HL-60/S4 treated with phorbol 12-myristate 13-acetate at 8.2 ng/mL for 4 days and 3 days (cell line): ENCODE measurements around the gene RNF126.
"Not testable (repeated sequence)": the region's sequence is repeated elsewhere in the genome, so short reads cannot be mapped to it uniquely, and the experiment has no call there.

Experiments
- in situ Hi-C: fragments of 300-500 bp; cut with MboI; formaldehyde crosslinking; loops from 2 replicates; pipeline ENCODE4 v1.15.0; 2022; ENCODE audit warnings: low sequenced_read_pairs

The RNF126 gene

DNA sequence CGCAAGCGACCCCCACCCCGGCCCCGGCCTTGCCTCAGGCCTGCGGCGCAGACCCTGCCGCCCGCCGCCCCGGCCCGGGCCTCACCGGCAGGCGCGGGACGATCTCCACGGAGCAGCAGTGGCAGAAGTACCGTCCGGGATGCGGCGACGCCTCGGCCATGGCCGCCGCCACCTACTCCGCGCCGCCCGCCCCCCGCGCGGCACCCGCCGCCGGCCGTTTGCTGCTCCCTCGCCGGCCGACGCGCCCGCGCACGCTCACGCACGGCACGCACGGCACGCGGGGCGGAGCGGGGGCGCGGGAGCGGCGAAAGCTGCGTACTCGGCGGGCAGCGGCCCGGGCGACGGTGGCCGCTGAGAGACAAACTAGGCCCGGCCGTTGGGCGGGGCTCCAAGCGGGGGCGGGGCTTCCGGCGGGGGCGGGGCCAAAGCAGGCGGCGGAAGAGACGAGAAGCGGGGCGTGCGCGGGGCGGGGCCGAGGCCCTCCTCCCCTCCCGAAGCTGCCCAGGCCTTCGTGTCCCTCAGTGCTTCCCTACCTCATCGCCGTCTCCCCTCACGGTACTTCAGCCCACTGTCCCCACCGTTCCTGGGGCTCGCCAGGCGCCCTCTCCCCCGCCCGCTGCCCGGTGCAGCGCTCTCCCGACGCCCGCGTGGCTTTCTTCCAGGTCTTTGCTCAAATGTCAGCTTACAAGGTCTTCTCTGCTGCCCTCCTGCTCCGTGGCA, at the start of gene RNF126:
Gene RNF126 (minus strand): TSS at position 253 of the 720 bp plus-strand sequence. CDS start 93 bp downstream, at position 160.
- in situ Hi-C loops = no loop called here

DNA sequence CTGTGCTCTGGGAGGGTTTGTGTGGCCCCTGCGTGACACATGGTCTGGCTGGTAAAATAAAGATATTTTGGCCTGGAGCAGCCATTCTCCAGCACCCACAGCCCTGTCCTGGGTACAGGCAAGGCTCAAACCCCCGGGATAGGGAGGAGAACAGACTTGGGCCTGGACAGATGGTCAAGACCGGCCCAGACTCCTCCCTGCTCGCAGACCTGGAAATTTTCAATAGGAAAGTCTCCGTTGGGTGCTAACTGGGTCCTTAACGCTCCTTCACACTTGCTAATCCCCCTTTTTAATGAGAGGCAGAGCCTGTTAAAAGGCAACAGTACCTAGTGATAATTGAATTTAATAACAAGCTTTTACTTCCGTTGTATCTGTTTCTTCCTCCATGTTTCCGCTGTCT, 48.2 kb upstream of the RNF126 start:
- in situ Hi-C loops = no loop called here

DNA sequence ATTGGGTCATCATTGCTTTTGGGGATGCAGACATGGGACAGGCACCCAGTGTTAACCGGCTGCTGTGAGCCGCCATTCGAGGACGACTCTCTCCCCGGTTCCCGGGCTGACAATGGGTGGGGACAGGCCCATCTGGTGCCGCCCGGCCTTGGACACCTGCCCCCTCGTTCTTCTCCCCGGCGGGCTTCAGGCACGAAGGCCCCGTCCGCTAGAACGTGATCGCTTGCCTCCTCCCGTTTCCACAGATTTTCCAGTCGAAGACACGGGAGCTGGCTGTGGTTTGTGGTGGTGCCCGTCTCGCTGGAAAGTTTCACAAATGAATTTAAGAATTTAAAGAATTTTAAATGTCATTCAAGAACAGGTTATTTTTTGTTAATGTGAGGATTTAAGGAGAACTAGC, 47.8 kb upstream of the RNF126 start:
- in situ Hi-C loops = no loop called here

DNA sequence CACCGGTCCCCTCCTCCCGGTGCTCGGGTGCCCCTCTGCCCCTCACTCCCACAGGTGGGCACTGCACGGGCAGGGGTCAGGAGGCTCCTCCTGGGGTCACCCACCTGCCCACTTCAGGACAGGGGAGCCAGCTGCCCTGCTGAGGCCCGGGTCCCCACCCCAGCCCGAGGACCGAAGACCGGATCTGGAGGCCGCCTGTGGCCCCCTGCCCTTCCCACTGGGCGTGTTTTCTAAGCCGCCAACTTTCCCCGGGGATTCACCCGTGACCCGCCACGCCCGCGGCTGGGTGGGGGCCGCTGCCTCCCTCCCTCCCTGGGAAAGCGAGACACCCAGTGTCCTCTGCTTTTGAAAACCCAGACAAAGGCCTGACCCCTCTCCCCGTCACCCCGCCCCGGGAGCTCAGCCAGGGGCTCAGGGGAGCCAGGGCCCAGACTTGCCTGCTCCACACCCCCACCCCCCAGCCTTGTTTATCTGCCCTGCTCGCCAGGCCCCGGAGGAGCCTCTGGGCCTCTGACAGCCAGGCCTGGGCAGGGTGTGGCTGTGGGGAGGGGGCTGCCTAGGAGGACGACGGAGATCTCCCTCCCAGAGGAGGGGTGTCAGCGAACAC, 47.1 kb upstream of the RNF126 start:
- in situ Hi-C loops = no loop called here

DNA sequence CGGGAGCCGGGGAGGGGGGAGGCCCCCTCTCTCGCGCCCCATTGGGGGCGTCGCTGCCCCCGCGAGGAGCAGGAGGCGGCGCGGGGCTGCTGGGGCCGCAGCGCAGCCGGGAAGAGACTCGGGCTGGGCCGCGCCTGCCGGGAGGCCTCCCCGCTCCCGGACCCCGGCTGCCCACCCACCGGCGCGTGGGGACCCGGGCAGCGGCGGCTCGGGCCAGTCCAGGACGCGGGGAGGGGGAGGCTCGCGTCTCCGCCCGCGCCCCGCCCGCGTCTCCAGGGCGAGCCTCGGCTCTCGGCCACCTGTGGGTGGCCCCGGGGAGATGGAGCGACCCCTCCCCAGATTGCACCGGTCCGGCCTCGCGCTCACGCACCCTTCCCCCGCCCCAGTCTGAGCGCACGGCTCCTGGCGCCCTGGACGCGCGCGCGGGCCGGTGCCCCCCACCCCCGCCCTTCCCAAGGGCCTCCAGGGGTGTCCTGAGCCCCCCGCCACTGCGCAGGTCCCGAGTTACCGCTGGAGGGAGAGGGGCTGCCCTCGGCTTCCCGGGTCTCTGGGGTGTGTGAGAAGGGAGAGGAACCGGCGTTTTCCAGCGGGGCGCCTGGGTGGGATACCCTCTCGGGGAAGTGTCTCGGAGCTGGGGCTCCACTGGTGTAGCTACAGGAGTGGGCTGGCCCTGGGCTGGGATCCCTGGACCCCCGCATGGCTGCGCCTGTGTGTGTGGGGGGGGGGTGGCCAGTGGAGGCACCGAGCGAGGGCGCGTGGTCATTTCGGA, 46.4 kb upstream of the RNF126 start:
- in situ Hi-C loops = no loop called here

DNA sequence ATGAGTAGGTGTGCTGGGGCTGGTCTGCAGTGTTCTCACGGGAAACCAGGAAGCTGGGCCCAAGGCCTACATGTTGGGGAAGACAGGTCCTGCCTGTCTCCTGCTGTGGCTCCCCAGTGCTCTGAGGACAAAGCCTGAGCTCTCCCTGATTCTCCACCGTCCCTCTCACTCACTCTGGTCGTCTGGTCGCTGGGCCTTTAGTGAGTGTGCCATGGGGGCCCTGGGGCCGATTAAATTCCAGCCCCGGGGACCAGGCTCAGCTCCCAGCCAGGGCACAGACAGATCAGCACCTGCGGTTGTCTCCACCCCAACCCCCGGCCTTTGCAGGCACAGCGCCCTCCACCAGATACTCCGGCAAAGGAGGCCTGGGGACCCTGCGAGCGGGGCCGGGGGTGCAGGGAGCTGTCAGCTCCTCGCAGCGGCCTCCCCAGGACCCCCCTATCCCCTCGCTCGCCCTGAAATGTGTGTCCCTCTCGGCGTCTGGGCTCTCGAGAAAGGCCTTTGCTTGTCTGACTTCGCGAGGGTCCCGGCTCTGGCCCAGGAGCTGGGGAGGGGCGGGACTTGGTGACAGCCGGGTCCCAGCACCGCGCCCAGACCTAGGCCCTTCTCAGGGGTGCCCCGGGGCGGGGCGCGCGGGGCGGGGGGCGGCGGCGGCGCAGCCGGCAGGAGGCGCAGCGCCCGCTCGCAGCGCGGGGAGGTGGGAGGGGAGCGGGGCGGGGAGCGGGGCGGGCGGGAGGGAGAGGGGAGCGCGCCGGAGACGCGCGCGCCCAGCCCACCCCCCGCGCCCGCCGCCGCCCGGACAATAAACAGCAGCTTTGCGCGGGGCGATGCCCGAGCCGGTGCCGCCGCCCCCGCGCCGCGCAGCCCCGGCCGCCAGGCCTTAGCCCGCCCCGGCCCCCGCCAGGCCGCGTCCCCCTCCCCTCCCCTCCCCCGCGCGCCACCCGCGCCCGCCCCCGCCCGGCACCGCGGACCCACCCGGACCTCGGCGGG, 45.4 kb upstream of the RNF126 start, which contains the start of gene PALM:
Gene PALM (plus strand): TSS at position 782 of the 990 bp plus-strand sequence. CDS start 212 bp downstream, outside the sequence.
- in situ Hi-C loops = no loop called here

DNA sequence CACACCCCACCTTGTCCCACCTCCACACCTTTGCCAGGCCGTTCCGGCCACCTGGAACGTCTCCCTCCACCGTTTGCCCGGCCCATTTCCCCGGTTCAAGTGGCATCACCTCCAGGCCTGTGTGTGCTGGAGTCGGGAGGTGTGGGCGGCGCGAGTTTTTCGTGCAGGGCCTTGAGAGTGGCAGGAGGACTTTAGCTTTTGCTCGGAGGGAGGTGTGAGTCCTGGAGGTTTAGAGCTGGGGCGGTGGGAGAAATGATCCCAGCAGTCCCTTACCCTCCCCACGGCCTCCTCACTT, 41.4 kb upstream of the RNF126 start:
- in situ Hi-C loops = no loop called here

DNA sequence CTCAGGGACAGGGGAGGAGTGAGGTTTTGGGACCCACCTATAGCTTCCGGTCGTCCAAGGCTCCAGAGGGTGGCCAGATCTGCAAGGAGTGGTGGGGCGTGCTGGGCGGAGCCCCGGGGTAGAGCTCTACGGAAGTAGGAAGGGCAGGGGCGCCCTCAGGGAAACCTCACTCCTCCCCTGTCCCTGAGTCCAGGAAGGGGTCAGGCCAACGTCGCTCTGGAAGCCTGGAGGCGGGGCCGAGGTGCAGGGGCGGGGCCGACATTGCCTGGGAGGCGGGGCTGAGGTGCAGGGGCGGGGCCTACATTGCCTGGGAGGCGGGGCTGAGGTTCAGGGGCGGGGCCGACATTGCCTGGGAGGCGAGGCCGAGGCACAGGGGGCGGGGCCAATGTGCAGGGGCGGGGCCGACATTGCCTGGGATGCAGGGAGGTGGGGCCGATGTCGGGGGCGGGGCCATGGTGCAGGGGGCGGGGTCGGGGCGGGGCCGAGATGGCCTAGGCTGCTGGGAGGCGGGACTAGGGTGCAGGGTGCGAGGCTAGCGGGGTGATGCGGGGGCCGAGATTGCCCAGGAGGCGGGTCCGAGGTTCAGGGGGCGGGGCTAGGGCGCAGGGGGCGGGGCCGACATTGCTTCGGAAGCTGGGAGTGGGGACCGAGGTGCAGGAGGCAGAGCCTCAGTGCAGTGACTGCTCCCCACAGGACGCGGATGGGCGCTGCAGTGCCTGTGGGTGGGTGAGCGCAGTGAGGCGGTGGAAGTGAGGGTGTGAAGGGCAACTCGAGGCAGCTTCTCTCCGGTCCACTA, 40.8 kb upstream of the RNF126 start:
- in situ Hi-C loops = no loop called here

DNA sequence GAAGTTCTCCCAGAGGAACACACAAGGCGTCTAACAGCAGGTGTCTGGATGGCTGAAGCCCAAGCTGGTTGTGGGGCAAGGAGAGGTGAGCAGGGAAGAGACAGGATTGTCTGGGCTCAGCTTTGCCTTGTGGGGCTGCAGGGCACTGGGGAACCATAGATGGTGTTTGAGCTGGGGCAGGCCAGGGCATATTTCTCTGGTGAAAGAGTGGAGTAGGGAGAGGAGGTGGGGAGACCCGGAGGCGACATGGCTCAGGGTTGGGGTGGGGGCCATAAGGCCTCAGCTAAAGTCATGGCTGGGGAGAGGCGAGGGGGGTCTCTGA, 40.3 kb upstream of the RNF126 start:
- in situ Hi-C loops = no loop called here

DNA sequence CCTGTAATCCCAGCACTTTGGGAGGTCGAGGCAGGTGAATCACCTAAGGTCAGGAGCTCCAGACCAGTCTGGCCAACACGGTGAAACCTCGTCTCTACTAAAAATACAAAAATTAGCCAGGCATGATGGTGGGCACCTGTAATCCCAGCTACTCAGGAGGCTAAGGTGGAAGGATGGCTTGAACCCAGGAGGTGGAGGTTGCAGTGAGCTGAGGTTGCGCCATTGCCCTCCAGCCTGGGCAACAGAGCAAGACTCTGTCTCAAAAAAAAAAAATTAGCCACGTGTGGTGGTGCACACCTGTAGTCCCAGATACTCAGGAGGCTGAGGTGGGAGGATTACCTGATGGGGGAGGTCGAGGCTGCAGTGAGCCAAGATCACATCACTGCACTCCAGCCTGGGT, 39.8 kb upstream of the RNF126 start:
- in situ Hi-C loops = not testable (repeated sequence)

DNA sequence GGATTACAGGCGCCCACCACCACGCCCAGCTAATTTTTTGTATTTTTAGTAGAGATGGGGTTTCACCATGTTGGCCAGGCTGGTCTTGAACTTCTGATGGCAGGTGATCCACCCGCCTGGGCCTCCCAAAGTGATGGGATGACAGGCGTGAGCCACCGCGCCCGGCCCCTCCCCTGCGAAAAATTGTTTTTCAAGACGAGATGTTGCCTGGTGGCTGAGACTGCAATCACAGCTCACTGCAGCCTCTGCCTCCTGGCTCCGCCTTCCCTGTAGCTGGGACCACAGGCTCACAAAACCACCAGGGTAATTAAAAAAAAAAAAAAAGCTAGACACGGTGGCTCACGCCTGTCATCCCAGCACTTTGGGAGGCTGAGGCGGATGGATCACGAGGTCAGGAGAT, 36.9 kb upstream of the RNF126 start:
- in situ Hi-C loops = not testable (repeated sequence)

DNA sequence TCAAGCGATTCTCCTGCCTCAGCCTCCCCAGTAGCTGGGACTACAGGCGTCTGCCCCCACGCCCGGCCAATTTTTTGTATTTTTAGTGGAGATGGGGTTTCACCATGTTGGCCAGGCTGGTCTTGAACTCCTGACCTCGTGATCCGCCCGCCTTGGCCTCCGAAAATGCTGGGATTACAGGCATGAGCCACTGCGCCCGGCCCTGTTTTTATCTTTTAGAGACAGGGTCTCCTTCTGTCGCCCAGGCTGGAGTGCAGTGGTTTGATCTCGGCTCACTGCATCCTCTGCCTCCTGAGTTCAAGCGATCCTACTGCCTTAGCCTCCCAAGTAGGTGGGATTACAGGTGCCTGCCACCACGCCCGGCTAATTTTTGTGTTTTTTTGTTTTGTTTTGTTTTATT, 35.5 kb upstream of the RNF126 start:
- in situ Hi-C loops = not testable (repeated sequence)

DNA sequence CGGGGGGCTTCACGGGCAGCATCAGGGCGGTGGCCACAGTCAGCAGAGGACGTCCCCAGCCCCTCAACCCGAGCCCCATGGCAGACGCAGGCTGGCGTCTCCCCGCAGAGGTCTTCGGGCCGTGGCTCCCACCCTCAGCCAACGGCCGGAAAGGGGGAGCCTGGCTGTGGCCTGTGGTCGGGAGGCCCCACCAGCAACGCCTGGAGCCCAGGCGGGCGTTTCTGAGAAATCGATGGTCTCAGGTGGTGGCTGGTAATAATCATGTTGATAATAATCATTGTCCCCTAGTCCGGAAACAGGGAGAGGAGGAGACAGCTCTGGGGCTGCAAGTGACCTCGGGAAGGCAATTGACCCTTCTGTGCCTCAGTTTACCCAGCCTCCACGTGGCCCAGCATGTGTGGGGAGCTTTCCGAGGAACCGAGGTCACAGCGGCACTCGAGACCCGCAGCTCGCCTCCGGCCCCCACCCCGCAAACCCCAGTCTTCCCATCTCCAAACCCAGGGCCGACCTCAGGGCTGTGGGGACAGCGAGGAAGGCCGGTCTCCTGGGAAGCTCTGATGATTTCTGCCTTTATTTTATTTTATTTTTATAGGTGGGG, 32.4 kb upstream of the RNF126 start, which contains the start of gene PRSS57:
Gene PRSS57 (minus strand): TSS at position 101 of the 598 bp plus-strand sequence. CDS start 22 bp downstream, at position 79.
- in situ Hi-C loops = no loop called here

DNA sequence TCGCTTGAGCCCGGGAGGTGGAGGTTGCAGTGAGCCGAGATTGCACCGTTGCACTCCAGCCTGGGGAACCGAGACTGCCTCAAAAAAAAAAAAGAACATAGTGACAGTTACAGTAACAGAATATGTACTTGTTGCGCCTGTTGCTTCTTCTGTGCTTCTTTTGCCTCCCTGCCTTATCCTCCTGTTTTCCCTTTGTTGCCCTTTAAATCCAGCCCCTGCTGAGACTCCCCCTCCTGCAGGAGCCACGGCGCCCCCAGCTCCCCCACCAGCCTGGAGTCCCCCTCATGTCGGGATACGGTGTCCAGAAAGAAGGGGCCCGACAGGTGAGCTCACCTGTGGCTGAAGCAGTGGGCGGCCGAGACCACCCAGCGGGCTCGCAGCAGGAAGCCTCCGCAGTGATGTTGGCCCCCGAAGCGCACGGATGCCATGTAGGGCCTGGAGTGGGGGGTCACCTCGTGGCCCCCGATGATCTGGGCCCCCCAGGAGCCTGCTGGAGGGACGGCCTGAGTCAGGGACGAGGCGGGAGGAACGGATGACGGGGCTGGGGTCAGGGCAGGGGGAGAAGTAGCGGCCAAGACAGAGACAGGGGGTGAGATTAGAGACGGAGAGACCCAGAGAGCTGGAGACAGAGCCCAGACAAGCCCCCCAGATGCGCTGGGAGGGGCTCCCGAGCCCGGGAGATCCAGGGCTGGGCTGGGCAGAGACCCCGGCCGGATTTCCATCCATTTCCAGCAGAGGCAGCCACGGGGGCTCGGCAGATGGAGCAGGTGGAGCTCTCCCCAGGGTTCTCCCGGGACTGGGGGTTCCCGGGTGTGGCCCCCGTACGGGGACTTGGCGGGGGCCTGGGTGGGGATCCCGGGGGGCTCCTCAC, 31.7 kb upstream of the RNF126 start:
- in situ Hi-C loops = no loop called here

DNA sequence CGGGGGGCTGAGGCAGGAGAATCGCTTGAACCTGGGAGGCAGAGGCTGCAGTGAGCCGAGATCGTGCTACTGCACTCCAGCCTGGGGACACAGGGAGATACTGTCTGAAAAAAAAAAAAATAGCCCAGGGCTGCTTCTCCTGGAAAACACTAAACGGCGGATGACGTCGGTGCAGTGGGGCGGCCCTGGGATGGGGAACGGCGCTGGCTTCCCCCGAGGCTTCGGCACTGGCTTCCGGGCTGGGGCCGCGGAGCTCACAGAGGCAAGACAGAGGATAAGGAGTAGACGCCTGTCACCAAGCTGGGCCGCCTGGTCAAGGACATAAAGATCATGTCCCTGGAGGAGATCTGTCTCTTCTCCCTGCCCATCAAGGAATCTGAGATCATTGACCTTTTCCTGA, 27.2 kb upstream of the RNF126 start:
- in situ Hi-C loops = no loop called here

DNA sequence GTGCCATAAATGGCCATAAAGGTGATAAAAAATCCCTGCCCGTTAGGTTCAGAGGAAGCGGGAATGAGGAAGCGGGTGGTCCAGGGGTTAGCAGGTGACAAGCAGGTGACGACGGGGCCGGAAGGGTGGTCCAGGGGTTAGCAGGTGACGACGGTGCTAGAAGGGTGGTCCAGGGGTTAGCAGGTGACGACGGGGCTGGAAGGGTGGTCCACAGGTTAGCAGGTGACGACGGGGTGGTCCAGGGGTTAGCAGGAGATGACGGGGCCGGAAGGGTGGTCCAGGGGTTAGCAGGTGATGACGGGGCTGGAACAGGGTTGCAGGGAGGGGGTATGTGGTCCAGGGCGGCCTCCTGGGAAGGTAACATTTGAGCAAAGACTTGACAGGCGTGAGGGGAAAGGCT, 26.0 kb upstream of the RNF126 start:
- in situ Hi-C loops = no loop called here

DNA sequence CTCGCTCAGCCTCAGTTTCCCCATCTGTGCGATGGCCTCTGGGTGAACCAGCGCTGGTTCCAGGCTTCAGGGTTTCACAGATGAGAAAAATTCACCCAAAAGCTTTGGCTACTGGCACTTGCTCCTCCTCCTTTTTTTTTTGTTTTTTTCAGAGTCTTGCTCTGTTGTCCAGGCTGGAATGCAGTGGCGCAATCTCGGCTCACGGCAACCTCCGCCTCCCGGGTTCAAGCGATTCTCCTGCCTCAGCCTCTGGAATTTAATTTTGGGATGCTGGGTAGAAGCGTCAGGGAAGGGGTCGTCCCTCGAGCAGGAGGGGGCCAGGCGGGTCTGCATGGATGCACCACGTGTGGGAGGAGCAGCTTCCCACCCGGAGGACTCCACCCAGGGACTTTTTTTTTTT, 25.2 kb upstream of the RNF126 start:
- in situ Hi-C loops = no loop called here

DNA sequence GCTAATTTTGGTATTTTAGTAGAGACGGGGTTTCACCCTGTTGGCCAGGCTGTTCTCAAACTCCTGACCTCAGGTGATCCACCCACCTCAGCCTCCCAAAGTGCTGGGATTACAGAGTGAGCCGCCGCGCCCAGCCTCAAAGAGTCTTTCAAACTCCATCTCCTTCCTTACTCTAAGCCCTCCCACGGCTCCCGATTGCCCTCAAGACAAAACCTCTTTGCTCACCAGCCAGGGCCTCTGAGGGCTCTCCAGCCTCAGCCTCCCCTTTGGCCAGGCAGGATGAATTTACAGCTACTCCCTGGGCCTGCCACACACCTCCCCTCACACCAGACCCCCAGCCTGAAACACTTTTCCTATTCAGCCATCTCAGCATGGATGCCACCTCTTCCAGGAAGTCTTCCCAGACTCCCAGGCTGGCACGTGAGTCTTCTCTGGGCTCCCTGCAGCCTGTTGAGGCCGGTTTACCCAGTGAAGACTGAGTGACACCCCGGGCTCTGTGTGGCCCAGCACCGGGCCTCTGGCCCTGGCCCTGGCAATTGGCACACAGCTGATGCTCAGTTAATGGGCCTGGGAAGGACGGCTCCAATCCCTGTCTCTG, 24.7 kb upstream of the RNF126 start:
- in situ Hi-C loops = no loop called here
